Measurements from ENCODE around the gene KLHL29. TPM values are rescaled to one million over a fixed set of nuclear protein-coding genes. Genes with fewer than 3 reads are reported as not detected.

KLHL29 gene
- polyA plus RNA-seq, 1 donor from 2014 or later = 42.4 TPM

DNA sequence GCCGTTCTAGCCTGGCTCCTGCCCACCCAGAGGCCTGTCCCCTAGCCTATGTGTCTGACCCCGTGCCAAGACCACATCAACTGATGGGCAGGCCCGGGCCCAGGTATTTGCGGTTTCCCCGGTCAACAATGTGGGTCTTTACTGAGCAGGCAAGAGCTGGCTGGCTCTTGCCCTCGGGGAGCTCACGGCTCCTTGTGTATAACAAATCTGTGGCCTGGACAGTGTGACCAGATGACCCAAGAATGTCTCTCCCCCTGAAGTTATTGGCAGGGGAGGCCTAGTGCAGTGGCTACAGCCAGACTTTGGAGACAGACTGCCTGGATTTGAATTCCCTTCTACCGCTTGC, 179.6 kb downstream of the KLHL29 start:
- H3K36me3 ChIP-seq (ENCODE audit: insufficient read depth, low read length) = no peaks in the 10 kb centered on the region
- H3K4me2 ChIP-seq (ENCODE audit: low read length) = no peak overlapping the region
- no peaks in the 10 kb centered on the region for H3K9me2 ChIP-seq (ENCODE audit: insufficient read depth, low read length)
- no peaks in the 10 kb centered on the region for H3F3A ChIP-seq (ENCODE audit: insufficient read depth, low read length, poor library complexity, severe bottlenecking)
- no peak overlapping the region for H2AFZ ChIP-seq (ENCODE audit: low read depth, low read length)
- TF ChIP-seq, protein P1, sequence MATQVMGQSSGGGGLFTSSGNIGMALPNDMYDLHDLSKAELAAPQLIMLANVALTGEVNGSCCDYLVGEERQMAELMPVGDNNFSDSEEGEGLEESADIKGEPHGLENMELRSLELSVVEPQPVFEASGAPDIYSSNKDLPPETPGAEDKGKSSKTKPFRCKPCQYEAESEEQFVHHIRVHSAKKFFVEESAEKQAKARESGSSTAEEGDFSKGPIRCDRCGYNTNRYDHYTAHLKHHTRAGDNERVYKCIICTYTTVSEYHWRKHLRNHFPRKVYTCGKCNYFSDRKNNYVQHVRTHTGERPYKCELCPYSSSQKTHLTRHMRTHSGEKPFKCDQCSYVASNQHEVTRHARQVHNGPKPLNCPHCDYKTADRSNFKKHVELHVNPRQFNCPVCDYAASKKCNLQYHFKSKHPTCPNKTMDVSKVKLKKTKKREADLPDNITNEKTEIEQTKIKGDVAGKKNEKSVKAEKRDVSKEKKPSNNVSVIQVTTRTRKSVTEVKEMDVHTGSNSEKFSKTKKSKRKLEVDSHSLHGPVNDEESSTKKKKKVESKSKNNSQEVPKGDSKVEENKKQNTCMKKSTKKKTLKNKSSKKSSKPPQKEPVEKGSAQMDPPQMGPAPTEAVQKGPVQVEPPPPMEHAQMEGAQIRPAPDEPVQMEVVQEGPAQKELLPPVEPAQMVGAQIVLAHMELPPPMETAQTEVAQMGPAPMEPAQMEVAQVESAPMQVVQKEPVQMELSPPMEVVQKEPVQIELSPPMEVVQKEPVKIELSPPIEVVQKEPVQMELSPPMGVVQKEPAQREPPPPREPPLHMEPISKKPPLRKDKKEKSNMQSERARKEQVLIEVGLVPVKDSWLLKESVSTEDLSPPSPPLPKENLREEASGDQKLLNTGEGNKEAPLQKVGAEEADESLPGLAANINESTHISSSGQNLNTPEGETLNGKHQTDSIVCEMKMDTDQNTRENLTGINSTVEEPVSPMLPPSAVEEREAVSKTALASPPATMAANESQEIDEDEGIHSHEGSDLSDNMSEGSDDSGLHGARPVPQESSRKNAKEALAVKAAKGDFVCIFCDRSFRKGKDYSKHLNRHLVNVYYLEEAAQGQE (IDR thresholded peaks at IDR 0.05; ENCODE audit: borderline replicate concordance) = no peak
- TF ChIP-seq TAF1 (IDR thresholded peaks at IDR 0.05; ENCODE audit: low read depth) = no peak
- no peak for TF ChIP-seq MXI1 (conservative IDR thresholded peaks at IDR 0.05; ENCODE audit: poor library complexity, severe bottlenecking)
- TF ChIP-seq SMC3 (conservative IDR thresholded peaks at IDR 0.05; ENCODE audit: poor library complexity) = no peak
- TF ChIP-seq, protein P2, sequence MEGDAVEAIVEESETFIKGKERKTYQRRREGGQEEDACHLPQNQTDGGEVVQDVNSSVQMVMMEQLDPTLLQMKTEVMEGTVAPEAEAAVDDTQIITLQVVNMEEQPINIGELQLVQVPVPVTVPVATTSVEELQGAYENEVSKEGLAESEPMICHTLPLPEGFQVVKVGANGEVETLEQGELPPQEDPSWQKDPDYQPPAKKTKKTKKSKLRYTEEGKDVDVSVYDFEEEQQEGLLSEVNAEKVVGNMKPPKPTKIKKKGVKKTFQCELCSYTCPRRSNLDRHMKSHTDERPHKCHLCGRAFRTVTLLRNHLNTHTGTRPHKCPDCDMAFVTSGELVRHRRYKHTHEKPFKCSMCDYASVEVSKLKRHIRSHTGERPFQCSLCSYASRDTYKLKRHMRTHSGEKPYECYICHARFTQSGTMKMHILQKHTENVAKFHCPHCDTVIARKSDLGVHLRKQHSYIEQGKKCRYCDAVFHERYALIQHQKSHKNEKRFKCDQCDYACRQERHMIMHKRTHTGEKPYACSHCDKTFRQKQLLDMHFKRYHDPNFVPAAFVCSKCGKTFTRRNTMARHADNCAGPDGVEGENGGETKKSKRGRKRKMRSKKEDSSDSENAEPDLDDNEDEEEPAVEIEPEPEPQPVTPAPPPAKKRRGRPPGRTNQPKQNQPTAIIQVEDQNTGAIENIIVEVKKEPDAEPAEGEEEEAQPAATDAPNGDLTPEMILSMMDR (IDR thresholded peaks at IDR 0.05; ENCODE audit: poor library complexity, severe bottlenecking) = no peak
- TF ChIP-seq EZH2 (IDR thresholded peaks at IDR 0.05; ENCODE audit: borderline replicate concordance, insufficient read depth, low read length, poor library complexity, severe bottlenecking) = no peak
- no peak for TF ChIP-seq POLR2AphosphoS5 (IDR thresholded peaks at IDR 0.05)
- TF ChIP-seq EP300 (conservative IDR thresholded peaks at IDR 0.05; ENCODE audit: poor library complexity, severe bottlenecking) = no peak
- no peak for TF ChIP-seq RAD21 (conservative IDR thresholded peaks at IDR 0.05)
- no peaks in the 10 kb centered on the region for H3K27me3 ChIP-seq (ENCODE audit: insufficient read depth, low read depth, low read length)
- H4K20me1 ChIP-seq (ENCODE audit: insufficient read depth) = no peaks in the 10 kb centered on the region
- no peaks in the 10 kb centered on the region for H3K9me3 ChIP-seq (ENCODE audit: low read length)
- no peaks in the 10 kb centered on the region for H3K79me2 ChIP-seq (replicated peaks; ENCODE audit: insufficient read depth, low read length)
- H3K27ac ChIP-seq (ENCODE audit: low read length) = no peak overlapping the region
- H3K9ac ChIP-seq (ENCODE audit: low read length) = no peak overlapping the region
- no peak overlapping the region for H3K4me3 ChIP-seq (ENCODE audit: low read length)

DNA sequence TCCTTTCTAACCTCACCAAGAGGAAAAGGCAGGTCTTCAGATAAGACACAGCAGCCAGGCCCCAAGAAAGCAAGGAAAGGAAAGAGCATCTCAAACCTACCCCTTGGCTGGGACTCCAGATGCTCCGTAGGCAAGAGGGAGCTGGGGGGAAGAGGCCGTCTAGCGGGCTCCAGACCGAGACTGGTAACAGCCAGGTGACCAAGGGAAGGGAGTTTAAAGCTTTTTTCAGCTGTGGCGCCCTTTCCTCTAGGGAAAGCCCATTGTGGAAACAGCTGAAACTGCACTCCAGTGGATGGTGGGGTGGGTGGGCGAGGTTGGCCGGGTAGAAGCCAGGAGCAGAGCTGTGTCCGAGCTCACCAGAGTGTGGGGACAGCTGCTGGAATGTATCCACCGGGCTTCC, 180.4 kb downstream of the KLHL29 start:
- Histone ChIP-seq H3K9ac (ENCODE audit: low read length) (no peak overlapping the region), H2AFZ (ENCODE audit: low read depth, low read length) (no peak overlapping the region), H3F3A (ENCODE audit: insufficient read depth, low read length, poor library complexity, severe bottlenecking) (no peaks in the 10 kb centered on the region), H3K4me3 (ENCODE audit: low read length) (no peak overlapping the region), H3K9me3 (ENCODE audit: low read length) (no peaks in the 10 kb centered on the region), H3K9me2 (ENCODE audit: insufficient read depth, low read length) (no peaks in the 10 kb centered on the region), H3K36me3 (ENCODE audit: insufficient read depth, low read length) (no peaks in the 10 kb centered on the region), H3K4me2 (ENCODE audit: low read length) (no peak overlapping the region), H3K27ac (ENCODE audit: low read length) (no peak overlapping the region), H3K27me3 (ENCODE audit: insufficient read depth, low read depth, low read length) (no peaks in the 10 kb centered on the region), H3K79me2 (replicated peaks; ENCODE audit: insufficient read depth, low read length) (no peaks in the 10 kb centered on the region), H4K20me1 (ENCODE audit: insufficient read depth) (peaks cover under 1% of the 10 kb centered on the region)
- TF ChIP-seq RAD21 (conservative IDR thresholded peaks at IDR 0.05) (no peak), POLR2AphosphoS5 (IDR thresholded peaks at IDR 0.05) (no peak), MXI1 (conservative IDR thresholded peaks at IDR 0.05; ENCODE audit: poor library complexity, severe bottlenecking) (no peak), EZH2 (IDR thresholded peaks at IDR 0.05; ENCODE audit: borderline replicate concordance, insufficient read depth, low read length, poor library complexity, severe bottlenecking) (no peak), SMC3 (conservative IDR thresholded peaks at IDR 0.05; ENCODE audit: poor library complexity) (no peak), TAF1 (IDR thresholded peaks at IDR 0.05; ENCODE audit: low read depth) (no peak), EP300 (conservative IDR thresholded peaks at IDR 0.05; ENCODE audit: poor library complexity, severe bottlenecking) (no peak)
- TF ChIP-seq, protein P2 (IDR thresholded peaks at IDR 0.05; ENCODE audit: poor library complexity, severe bottlenecking) = no peak
- TF ChIP-seq, protein P1 (IDR thresholded peaks at IDR 0.05; ENCODE audit: borderline replicate concordance) = no peak
